H1 (cell line): ENCODE data around the gene UBE2V1. TPM values are rescaled to one million over a fixed set of nuclear protein-coding genes. Genes with fewer than 3 reads are reported as not detected.

Source experiments
- CTCF ChIA-PET: fragments of 300-600 bp; sonication (Branson Sonifier 250); formaldehyde crosslinking; loops from one replicate; lab custom pipeline; 2021; ENCODE audit not compliant: partially characterized antibody; lab: Charles Lee
- POLR2A ChIA-PET: fragments of 300-600 bp; sonication (Branson Sonifier 250); formaldehyde crosslinking; loops from one replicate; lab custom pipeline; 2021; ENCODE audit warnings: inconsistent platforms; ENCODE audit not compliant: partially characterized antibody; lab: Charles Lee
- DNase-seq, 2 experiments: peaks; one replicate each; pipeline versions ENCODE4 v3.0.0 to v3.0.0-alpha.2; 2010 to 2022; ENCODE audit warnings: low spot score in 2 of 2, low read depth in 1 of 2, mixed read lengths in 1 of 2
- FAIRE-seq: peaks from 2 replicates; lab custom pipeline; 2011; peaks lifted over from hg19 to GRCh38; lab: Jason Lieb, UNC
- H2AFZ ChIP-seq: 2 replicates; pipeline ENCODE4 v1.8.1; 2012; ENCODE audit warnings: low read length, inconsistent platforms
- H2AK5ac ChIP-seq: 2 replicates; pipeline ENCODE4 v1.6.1; 2013; ENCODE audit warnings: low read depth, low read length
- H2BK120ac ChIP-seq: replicated peaks from 2 replicates; pipeline ENCODE3; 2013; ENCODE audit warnings: low read depth, low read length, inconsistent platforms
- H2BK12ac ChIP-seq: 2 replicates; pipeline ENCODE4 v1.6.1; 2013; ENCODE audit warnings: low read depth, low read length
- H2BK15ac ChIP-seq: 2 replicates; pipeline ENCODE4 v1.6.1; 2013; ENCODE audit warnings: low read length
- H2BK20ac ChIP-seq: 2 replicates; pipeline ENCODE4 v1.6.1; 2013; ENCODE audit warnings: low read length
- H2BK5ac ChIP-seq: 2 replicates; pipeline ENCODE4 v1.6.1; 2013; ENCODE audit warnings: low read depth, low read length
- H3K14ac ChIP-seq: 2 replicates; pipeline ENCODE4 v1.6.1; 2013; ENCODE audit warnings: inconsistent platforms; ENCODE audit not compliant: insufficient read length
- H3K18ac ChIP-seq: 2 replicates; pipeline ENCODE4 v1.6.1; 2013; ENCODE audit warnings: low read length; ENCODE audit errors: extremely low read depth
- H3K23ac ChIP-seq: 2 replicates; pipeline ENCODE4 v1.6.1; 2013; ENCODE audit warnings: inconsistent platforms; ENCODE audit not compliant: insufficient read length
- H3K23me2 ChIP-seq: 2 replicates; pipeline ENCODE4 v1.6.1; 2013; ENCODE audit warnings: low read depth, low read length
- H3K27ac ChIP-seq: 2 replicates; pipeline ENCODE4 v1.6.1; 2011; ENCODE audit warnings: low read depth, low read length, inconsistent platforms
- H3K27me3 ChIP-seq, 4 experiments: replicated peaks in 1 of 4; 1 replicate in 1 of 4; 2 replicates in 3 of 4; pipeline versions ENCODE4 v1.6.1 to v1.8.1; 2011 to 2013; ENCODE audit warnings: low read length in 3 of 4, mild to moderate bottlenecking in 3 of 4, inconsistent platforms in 2 of 4, mixed read lengths in 2 of 4, moderate library complexity in 1 of 4; ENCODE audit not compliant: control insufficient read depth in 3 of 4, insufficient read depth in 3 of 4; ENCODE audit errors: extremely low read depth in 1 of 4
- H3K36me3 ChIP-seq, 4 experiments: 2 replicates each; pipeline versions ENCODE4 v1.6.1 to v1.8.1; 2011 to 2013; ENCODE audit warnings: mild to moderate bottlenecking in 4 of 4, low read length in 3 of 4, moderate library complexity in 2 of 4, control low read depth in 1 of 4, inconsistent platforms in 1 of 4; ENCODE audit not compliant: insufficient read depth in 4 of 4, control insufficient read depth in 2 of 4
- H3K4ac ChIP-seq: replicated peaks from 2 replicates; pipeline ENCODE3; 2013; ENCODE audit warnings: low read length, low read depth, mixed read lengths, inconsistent platforms; ENCODE audit not compliant: insufficient read length
- H3K4me1 ChIP-seq, 4 experiments: replicated peaks in 1 of 4; 1 replicate in 1 of 4; 2 replicates in 3 of 4; pipeline versions ENCODE4 v1.6.1 to v1.8.1; 2011 to 2013; ENCODE audit warnings: low read length in 3 of 4, inconsistent platforms in 2 of 4, mixed read lengths in 1 of 4; ENCODE audit not compliant: insufficient read depth in 4 of 4, control insufficient read depth in 3 of 4
- H3K4me2 ChIP-seq, 2 experiments: 2 replicates each; pipeline versions ENCODE4 v1.6.1 to v1.8.1; 2011 to 2013; ENCODE audit warnings: low read depth in 2 of 2, low read length in 2 of 2, control low read depth in 1 of 2, inconsistent platforms in 1 of 2, mild to moderate bottlenecking in 1 of 2; ENCODE audit not compliant: insufficient read depth in 1 of 2
- H3K4me3 ChIP-seq, 4 experiments: fragments of 200-600, 300-600 bp in 1 of 4; sonication (generic), shearing (Covaris generic), sonication (Bioruptor Twin) in 1 of 4; 2 replicates each; pipeline versions ENCODE4 v1.5.1 to v1.8.1; 2011 to 2016; ENCODE audit warnings: low read length in 4 of 4, low read depth in 3 of 4, control low read depth in 2 of 4, inconsistent platforms in 2 of 4, mild to moderate bottlenecking in 2 of 4, mixed read lengths in 1 of 4, moderate library complexity in 1 of 4; ENCODE audit not compliant: insufficient read depth in 2 of 4; ENCODE audit errors: extremely low read depth in 1 of 4
- H3K56ac ChIP-seq: replicated peaks from 2 replicates; pipeline ENCODE3; 2013; ENCODE audit warnings: low read depth, mild to moderate bottlenecking, mixed read lengths, low read length, inconsistent platforms; ENCODE audit not compliant: insufficient read length
- H3K79me1 ChIP-seq: 2 replicates; pipeline ENCODE4 v1.6.1; 2013; ENCODE audit warnings: low read depth, low read length, control low read depth
- H3K79me2 ChIP-seq, 2 experiments: 2 replicates each; pipeline versions ENCODE4 v1.6.1 to v1.8.1; 2012 to 2013; ENCODE audit warnings: low read length in 2 of 2, mild to moderate bottlenecking in 2 of 2, inconsistent platforms in 1 of 2; ENCODE audit not compliant: insufficient read depth in 2 of 2, control insufficient read depth in 1 of 2
- H3K9ac ChIP-seq, 4 experiments: replicated peaks in 1 of 4; 1 replicate in 1 of 4; 2 replicates in 3 of 4; pipeline versions ENCODE4 v1.6.1 to v1.8.1; 2011 to 2013; ENCODE audit warnings: low read depth in 3 of 4, low read length in 3 of 4, control low read depth in 2 of 4, mild to moderate bottlenecking in 2 of 4, moderate library complexity in 2 of 4, inconsistent platforms in 1 of 4; ENCODE audit errors: extremely low read depth in 1 of 4
- H3K9me3 ChIP-seq, 2 experiments: 2 replicates each; pipeline versions ENCODE4 v1.6.1 to v1.8.1; 2012 to 2013; ENCODE audit warnings: mild to moderate bottlenecking in 2 of 2, moderate library complexity in 2 of 2, control low read depth in 1 of 2, inconsistent platforms in 1 of 2, low read depth in 1 of 2, low read length in 1 of 2, mixed read lengths in 1 of 2; ENCODE audit not compliant: insufficient read depth in 2 of 2
- H4K20me1 ChIP-seq, 2 experiments: replicated peaks in 1 of 2; 2 replicates each; pipeline versions ENCODE3 to v1.8.1; 2011 to 2013; ENCODE audit warnings: inconsistent platforms in 2 of 2, low read length in 2 of 2, mild to moderate bottlenecking in 1 of 2; ENCODE audit not compliant: insufficient read depth in 2 of 2, control insufficient read depth in 1 of 2
- H4K5ac ChIP-seq: 2 replicates; pipeline ENCODE4 v1.6.1; 2013; ENCODE audit warnings: low read length, low read depth, mixed read lengths, inconsistent platforms; ENCODE audit not compliant: insufficient read length
- H4K8ac ChIP-seq: 2 replicates; pipeline ENCODE4 v1.8.0; 2013; ENCODE audit warnings: mild to moderate bottlenecking, moderate library complexity, low read length, inconsistent platforms; ENCODE audit not compliant: insufficient read depth; ENCODE audit errors: extremely low read depth
- H4K91ac ChIP-seq: replicated peaks from 2 replicates; pipeline ENCODE3; 2013; ENCODE audit warnings: low read length, mixed read lengths, inconsistent platforms; ENCODE audit not compliant: insufficient read length
- KDM1A ChIP-seq: fragments of 200-600, 300-600 bp; sonication (generic); IDR thresholded peaks from 2 replicates; pipeline ENCODE4 v1.7.1; 2016; ENCODE audit warnings: mild to moderate bottlenecking, low read length, borderline replicate concordance
- PHF8 ChIP-seq: fragments of 200-600 bp; sonication (generic); conservative IDR thresholded peaks from 2 replicates; pipeline ENCODE4 v1.7.1; 2012; ENCODE audit warnings: low read depth, mild to moderate bottlenecking, inconsistent platforms, low read length, moderate library complexity
- POLR2AphosphoS5 ChIP-seq: IDR thresholded peaks from 2 replicates; pipeline ENCODE4 v1.6.1; 2011; ENCODE audit warnings: low read depth, low read length
- WGBS, 2 experiments: shearing (Covaris generic) in 1 of 2; methylation state at CpG; one replicate each; pipeline versions ENCODE4 v1.1.6 to v1.1.7; 2013 to 2015; ENCODE audit warnings: low lambda C conversion rate in 2 of 2, mixed read lengths in 2 of 2, inconsistent platforms in 1 of 2, low coverage in 1 of 2, missing lambda C conversion rate in 1 of 2; ENCODE audit not compliant: insufficient replicate concordance in 2 of 2, insufficient coverage in 1 of 2, insufficient read length in 1 of 2; ENCODE audit errors: extremely low coverage in 1 of 2, missing lambda C conversion rate in 1 of 2; 5-methylcytosine and 5-hydroxymethylcytosine counted together
- polyA plus RNA-seq, 7 experiments: library from polyadenylated mRNA; depleted of rRNA in 3 of 7; stranded (reverse) in 5 of 7; unstranded in 2 of 7; fragments of >200 nt in 5 of 7; fragments of 200-250 nt in 2 of 7; gene quantifications; 1 replicate in 5 of 7; 2 replicates in 1 of 7; 4 replicates in 1 of 7; pipeline versions ENCODE4 v1.2.1 to v1.2.3, GENCODE V29; 2011 to 2013; ENCODE audit warnings: missing spikeins in 2 of 7, mixed read lengths in 2 of 7
- total RNA-seq: library from RNA; stranded (reverse); fragmentation: NEBNext Ultra II Directional; extraction: Animal tissue kit (Norgen Biotek cat#: 25700); gene quantifications from 2 replicates; pipeline ENCODE4 v1.2.1, GENCODE V29; 2021

Gene UBE2V1
- total and polyA plus RNA-seq, 2 of the 8 experiments (the other 6 are each of a cell fraction or from before 2014, with no cell fraction given), result 141 to 184 TPM

- no peak overlapping the region for H3K14ac ChIP-seq
- no peak overlapping the region for H3K9ac ChIP-seq
- no peak overlapping the region for H4K5ac ChIP-seq
- H3K23ac ChIP-seq, result no peak overlapping the region
- peaks cover 4 to 39% of the 10 kb centered on the region in 2 experiments for H3K79me2 ChIP-seq
- no peak overlapping the region for H2BK5ac ChIP-seq
- H2AK5ac ChIP-seq, result no peak overlapping the region
- H3K23me2 ChIP-seq, result no peaks in the 10 kb centered on the region; the same call in 1 of the 2 replicates
- H2AFZ ChIP-seq, result no peak overlapping the region
- H3K27me3 ChIP-seq, result no peaks in the 10 kb centered on the region; a peak in 1 of 7 replicates
- DNase-seq (no peak), FAIRE-seq (no peak)
- no peaks in the 10 kb centered on the region for H3K9me3 ChIP-seq
- H3K79me1 ChIP-seq, result peaks cover 10% of the 10 kb centered on the region; the same call in 1 of the 2 replicates
- H2BK120ac ChIP-seq, result no peak overlapping the region
- H3K18ac ChIP-seq, result no peak overlapping the region
- H3K4me3 ChIP-seq, result no peak overlapping the region
- WGBS, 2 experiments, result 95% methylated on average over 5 of the region's 5 CpGs; no CpG with 5 or more reads in 1 of the 2 experiments
- no peak overlapping the region for H2BK20ac ChIP-seq
- no peak overlapping the region for H3K56ac ChIP-seq
- no peak for TF ChIP-seq POLR2AphosphoS5
- no peak for TF ChIP-seq KDM1A
- no peak for TF ChIP-seq PHF8
- peaks cover 0 to 13% (median 6%) of the 10 kb centered on the region in 4 experiments for H3K4me1 ChIP-seq
- no peak overlapping the region for H3K4me2 ChIP-seq
- H4K20me1 ChIP-seq, result peaks cover 4 to 12% of the 10 kb centered on the region in 2 experiments
- H2BK15ac ChIP-seq, result no peak overlapping the region
- peaks cover 0 to 13% (median 5%) of the 10 kb centered on the region in 4 experiments; a peak in 5 of 8 replicates for H3K36me3 ChIP-seq
- no peak overlapping the region for H4K8ac ChIP-seq
- CTCF ChIA-PET, result interaction anchor here (0.8 to 0.9 kb wide), 3 partner anchors 9 to 23 kb away, joined by 3 to 4 read pairs (median 4); no protein-coding TSS in a partner anchor
- no peak overlapping the region for H3K27ac ChIP-seq
- no peak overlapping the region for H3K4ac ChIP-seq
- H4K91ac ChIP-seq, result no peak overlapping the region
- POLR2A ChIA-PET, result interaction anchor here (0.5 to 4.4 kb wide), 7 partner anchors 9 to 1098 kb away, joined by 3 to 20 read pairs (median 3); partner anchors contain the start of gene PEDS1
- no peak overlapping the region for H2BK12ac ChIP-seq
Observed at GRCh38 chr20:50089140-50089786, 23.7 kb downstream of the UBE2V1 start.
